Heart left ventricle (tissue), 16 donors: Measurements from ENCODE around the gene SMARCA2. TPM values are rescaled to one million over a fixed set of nuclear protein-coding genes. Genes with fewer than 3 reads are reported as not detected.

Experiments used
- ATAC-seq, 4 donors: fragments of 200-7000 bp; cut with Tn5 transposase; one replicate each; pipeline ENCODE4 v1.9.1; 2020 to 2022; ENCODE audit warnings: moderate library complexity in 4 of 4, mild to moderate bottlenecking in 3 of 4, moderate number of reproducible peaks in 1 of 4
- DNase-seq, 5 donors: peaks; one replicate each; pipeline ENCODE4 v3.0.0-alpha.2; 2020
- H3K27ac ChIP-seq, 12 donors: fragments of 200-600 bp; sonication (generic) in 4 of 12; one replicate each; pipeline versions ENCODE4 v1.5.0 to v1.8.0; 2016 to 2022; ENCODE audit warnings: mild to moderate bottlenecking in 2 of 12
- H3K27me3 ChIP-seq, 9 donors: fragments of 200-600 bp; sonication (generic) in 2 of 9; one replicate each; pipeline versions ENCODE4 v1.5.1 to v1.8.0; 2016 to 2022; ENCODE audit warnings: mild to moderate bottlenecking in 3 of 9
- H3K36me3 ChIP-seq, 9 donors: fragments of 200-600 bp; sonication (generic) in 2 of 9; one replicate each; pipeline versions ENCODE4 v1.5.0 to v1.8.0; 2018 to 2022; ENCODE audit warnings: mild to moderate bottlenecking in 2 of 9
- H3K4me1 ChIP-seq, 12 donors: fragments of 200-600 bp; sonication (generic) in 4 of 12; one replicate each; pipeline versions ENCODE4 v1.5.0 to v1.8.0; 2016 to 2022; ENCODE audit warnings: mild to moderate bottlenecking in 3 of 12
- H3K4me3 ChIP-seq, 12 donors: fragments of 200-600 bp; sonication (generic) in 4 of 12; one replicate each; pipeline versions ENCODE4 v1.5.0 to v1.8.0; 2017 to 2022; ENCODE audit warnings: mild to moderate bottlenecking in 9 of 12, moderate library complexity in 4 of 12
- H3K9me3 ChIP-seq, 12 donors: fragments of 200-600 bp; sonication (generic) in 4 of 12; one replicate each; pipeline versions ENCODE4 v1.5.0 to v1.8.0; 2016 to 2022; ENCODE audit warnings: mild to moderate bottlenecking in 1 of 12
- CTCF ChIP-seq, 12 donors: fragments of 200-600 bp; sonication (generic) in 4 of 12; IDR thresholded peaks; one replicate each; pipeline versions ENCODE4 v1.5.0 to v1.8.0; 2018 to 2022; ENCODE audit warnings: antibody characterized with exemption in 12 of 12, mild to moderate bottlenecking in 5 of 12
- POLR2A ChIP-seq, 2 donors: fragments of 450-650 bp; IDR thresholded peaks; one replicate each; pipeline ENCODE4 v1.6.1; 2017; ENCODE audit warnings: antibody characterized with exemption in 2 of 2, mild to moderate bottlenecking in 2 of 2, moderate library complexity in 2 of 2
- WGBS, 4 donors: extraction: QIAGEN DNeasy Blood & Tissue Kit in 2 of 4; methylation state at CpG; one replicate each; pipeline versions ENCODE4 v1.1.5 to v1.1.7; 2013 to 2018; 5-methylcytosine and 5-hydroxymethylcytosine counted together
- intact Hi-C, 10 donors: fragments of 100-400 bp; cut with DNase I; formaldehyde crosslinking; loops; one replicate each; pipeline versions ENCODE4 v1.11.1 to v1.14.2; 2022
- polyA plus RNA-seq, 2 donors: library from polyadenylated mRNA; stranded (reverse); fragments of 200-250 nt; gene quantifications; one replicate each; pipeline ENCODE4 v1.2.3, GENCODE V29; 2013
- total RNA-seq, 9 donors: library from RNA; depleted of rRNA in 2 of 9; stranded (reverse); fragments of >200 nt in 2 of 9; fragmentation: NEBNext Ultra II Directional in 3 of 9; extraction: Animal tissue kit (Norgen Biotek cat#: 25700) in 3 of 9; gene quantifications; one replicate each; pipeline versions ENCODE4 v1.1.0 to v1.2.4, GENCODE V29; 2016 to 2023
- donor health status: ischemic (EF 13 %, LVEDD 7.1; RV severe dilation, severe dysfunction).
- donor health status: healthy with polysubstance abuse.
- donor health status: DM: no; HTN: yes; CAD: no.
- donor health status: DM: no; HTN: no; CAD: no.
- donor health status: ischemic (EF 25% LVEDD 6.9; RV normal size, moderate dysfunction).
- donor health status: ischemic (EF 25% LVEDD 5.7; RV mildly dilated, moderate dysfunction).
- donor health status: healthy.
- donor health status: DM: yes; HTN: yes; CAD: no.
- donor health status: ischemic (EF 35%, LVEDD 5.7; RV mildly dilated, moderate dysfunction).
- donor health status: nonischemic (EF 11% LVEDD 7.7; RV severe dilation, severe dysfunction).
- donor health status: DM: yes; HTN: yes; CAD: no.
- donor health status: PGD.
- donor health status: ischemic (EF 29% LVEDD 5.4; RV normal size, mild dysfunction).
- donor health status: nonischemic (EF 23%, LVEDD 6.1; RV moderate dilation, normal function).

SMARCA2 gene
- total and polyA plus RNA-seq, 11 donors, result 29.3 to 149 (median 103) TPM

GRCh38 chr9:2019723-2020122, 4.6 kb downstream of the SMARCA2 start:
- ATAC-seq (no peak), DNase-seq (no peak)
- 16 to 62% (median 39%) methylated on average over 1 of the region's 1 CpG for WGBS, 4 donors
- TF ChIP-seq POLR2A (IDR thresholded peaks at IDR 0.05) (no peak), CTCF (IDR thresholded peaks at IDR 0.05) (no peak)
- Histone ChIP-seq H3K27me3 (no peaks in the 10 kb centered on the region), H3K9me3 (no peaks in the 10 kb centered on the region), H3K4me3 (peak overlapping the region in 4 of 12 donors; percentile 9 to 94 (median 88)), H3K4me1 (peaks cover 11 to 67% (median 57%) of the 10 kb centered on the region in 12 donors), H3K36me3 (no peaks in the 10 kb centered on the region), H3K27ac (peak overlapping the region in 11 of 12 donors; percentile 0 to 99 (median 97))
- intact Hi-C loops, result loop anchor here in 6 of 10 donors (5.0 to 10.0 kb wide), 6 partner anchors 33 to 825 kb away; partner anchors contain the start of gene PUM3 (in 2 of the 6)

DNA sequence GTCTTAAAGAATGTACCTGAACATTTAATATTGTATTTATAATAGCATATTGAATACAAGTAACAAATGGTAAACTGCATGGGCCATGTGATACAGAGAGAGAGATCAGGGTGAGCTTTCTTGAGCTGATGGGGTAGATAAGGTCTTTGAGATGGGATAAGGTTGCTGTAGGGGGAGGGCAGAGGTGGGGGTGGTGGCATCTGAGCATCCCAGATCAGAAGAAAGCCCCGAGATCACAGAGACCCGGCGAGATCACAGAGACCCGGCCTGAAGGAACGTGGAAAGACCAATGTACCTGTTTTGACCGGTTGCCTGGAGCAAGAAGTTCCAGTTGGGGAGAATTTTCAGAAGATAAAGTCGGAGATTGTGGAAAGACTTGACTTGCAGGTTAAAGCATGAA, 6.6 kb downstream of the SMARCA2 start:
- WGBS, 4 donors, result 78 to 84% (median 82%) methylated on average over 7 of the region's 7 CpGs
- Histone ChIP-seq H3K9me3 (no peaks in the 10 kb centered on the region), H3K27me3 (no peaks in the 10 kb centered on the region), H3K27ac (peak overlapping the region in 4 of 12 donors; percentile 27 to 98 (median 73)), H3K4me3 (no peak overlapping the region), H3K36me3 (no peaks in the 10 kb centered on the region), H3K4me1 (peaks cover 11 to 87% (median 77%) of the 10 kb centered on the region in 12 donors)
- TF ChIP-seq POLR2A (IDR thresholded peaks at IDR 0.05) (no peak), CTCF (IDR thresholded peaks at IDR 0.05) (no peak)
- DNase-seq (no peak), ATAC-seq (no peak)
- intact Hi-C loops, result loop anchor here in 2 of 10 donors (5.0 kb wide), 2 partner anchors 41 to 816 kb away; no protein-coding TSS in a partner anchor

GRCh38 chr9:2022560-2022959, 7.4 kb downstream of the SMARCA2 start:
- no peak for ATAC-seq

More at GRCh38 chr9:2022560-2022959, 7.4 kb downstream of the SMARCA2 start:
- no peak for DNase-seq
- peaks cover 11 to 96% (median 85%) of the 10 kb centered on the region in 12 donors for H3K4me1 ChIP-seq
- TF ChIP-seq CTCF (IDR thresholded peaks at IDR 0.05), result no peak
- no peak for TF ChIP-seq POLR2A (IDR thresholded peaks at IDR 0.05)
- peak overlapping the region in 11 of 12 donors; percentile 13 to 74 (median 69) for H3K27ac ChIP-seq
- H3K9me3 ChIP-seq, result no peaks in the 10 kb centered on the region
- no peaks in the 10 kb centered on the region for H3K27me3 ChIP-seq
- intact Hi-C loops, result loop anchor here in 2 of 10 donors (5.0 kb wide), 2 partner anchors 40 to 815 kb away; no protein-coding TSS in a partner anchor
- H3K4me3 ChIP-seq, result no peak overlapping the region
- no peaks in the 10 kb centered on the region for H3K36me3 ChIP-seq
- 51 to 67% (median 59%) methylated on average over 1 of the region's 1 CpG for WGBS, 4 donors
